Psoas muscle (tissue), 8 donors: ENCODE results near the gene C14orf39. TPM values are rescaled to one million over a fixed set of nuclear protein-coding genes. Genes with fewer than 3 reads are reported as not detected.
A peak's percentile ranks its signal among the peaks of the same experiment; 100 is the strongest.

Source experiments
- ATAC-seq, 4 donors: fragments of 200-7000 bp; cut with Tn5 transposase; one replicate each; pipeline ENCODE4 v1.9.1; 2020; ENCODE audit warnings: moderate library complexity in 3 of 4, mild to moderate bottlenecking in 2 of 4
- DNase-seq, 2 donors: peaks; one replicate each; pipeline ENCODE4 v3.0.0-alpha.2; 2020
- H3K27ac ChIP-seq: fragments of 200-600 bp; one replicate; pipeline ENCODE4 v1.8.0; 2022
- H3K27me3 ChIP-seq, 3 donors: fragments of 200-600 bp in 1 of 3; one replicate each; pipeline versions ENCODE4 v1.6.1 to v1.8.0; 2013 to 2022; ENCODE audit warnings: low read length in 2 of 3, mild to moderate bottlenecking in 2 of 3, moderate library complexity in 1 of 3; ENCODE audit not compliant: insufficient read depth in 3 of 3
- H3K36me3 ChIP-seq, 2 donors: fragments of 200-600 bp in 1 of 2; one replicate each; pipeline versions ENCODE4 v1.6.1 to v1.8.0; 2013 to 2022; ENCODE audit warnings: low read depth in 1 of 2, mild to moderate bottlenecking in 1 of 2, moderate library complexity in 1 of 2; ENCODE audit not compliant: insufficient read depth in 1 of 2
- H3K4me1 ChIP-seq: fragments of 200-600 bp; one replicate; pipeline ENCODE4 v1.8.0; 2022
- H3K4me3 ChIP-seq: fragments of 200-600 bp; one replicate; pipeline ENCODE4 v1.8.0; 2022; ENCODE audit warnings: mild to moderate bottlenecking
- H3K9me3 ChIP-seq: fragments of 200-600 bp; one replicate; pipeline ENCODE4 v1.8.0; 2022
- WGBS, 3 donors: extraction: QIAGEN DNeasy Blood & Tissue Kit; methylation state at CpG; one replicate each; pipeline versions ENCODE4 v1.1.6 to v1.1.7; 2013; 5-methylcytosine and 5-hydroxymethylcytosine counted together
- intact Hi-C, 2 donors: fragments of 100-400 bp; cut with DNase I; formaldehyde crosslinking; loops; one replicate each; pipeline versions ENCODE4 v1.11.0 to v1.14.2; 2022
- polyA plus RNA-seq, 3 donors: library from polyadenylated mRNA; stranded (reverse); fragments of 200-250 nt; gene quantifications; one replicate each; pipeline ENCODE4 v1.2.3, GENCODE V29; 2013
- total RNA-seq, 4 donors: library from RNA; stranded (reverse); fragmentation: NEBNext Ultra II Directional in 2 of 4; extraction: Animal tissue kit (Norgen Biotek cat#: 25700) in 2 of 4; gene quantifications; one replicate each; pipeline versions ENCODE4 v1.2.1 to v1.2.4, GENCODE V29; 2021 to 2023
- TF ChIP-seq, protein P1 (sequence below): fragments of 200-600 bp; IDR thresholded peaks from one replicate; pipeline ENCODE4 v1.8.0; 2022; ENCODE audit warnings: antibody characterized with exemption
- donor health status: healthy with polysubstance abuse.
- donor health status: DM: no; HTN: no; CAD: no; lungs with moderate emphysema.
- donor health status: Bipolar disorder and iron deficiency.
- donor health status: healthy.
- donor health status: DM: yes; HTN: yes; CAD: no.
- donor health status: DM: no; HTN: no; CAD: no.
- donor health status: DM: no; HTN: no; CAD: no.
- donor health status: DM: yes; HTN: yes; CAD: no.

C14orf39 gene
- total and polyA plus RNA-seq, 7 donors: 0.12 to 4.4 (median 1.9) TPM

DNA sequence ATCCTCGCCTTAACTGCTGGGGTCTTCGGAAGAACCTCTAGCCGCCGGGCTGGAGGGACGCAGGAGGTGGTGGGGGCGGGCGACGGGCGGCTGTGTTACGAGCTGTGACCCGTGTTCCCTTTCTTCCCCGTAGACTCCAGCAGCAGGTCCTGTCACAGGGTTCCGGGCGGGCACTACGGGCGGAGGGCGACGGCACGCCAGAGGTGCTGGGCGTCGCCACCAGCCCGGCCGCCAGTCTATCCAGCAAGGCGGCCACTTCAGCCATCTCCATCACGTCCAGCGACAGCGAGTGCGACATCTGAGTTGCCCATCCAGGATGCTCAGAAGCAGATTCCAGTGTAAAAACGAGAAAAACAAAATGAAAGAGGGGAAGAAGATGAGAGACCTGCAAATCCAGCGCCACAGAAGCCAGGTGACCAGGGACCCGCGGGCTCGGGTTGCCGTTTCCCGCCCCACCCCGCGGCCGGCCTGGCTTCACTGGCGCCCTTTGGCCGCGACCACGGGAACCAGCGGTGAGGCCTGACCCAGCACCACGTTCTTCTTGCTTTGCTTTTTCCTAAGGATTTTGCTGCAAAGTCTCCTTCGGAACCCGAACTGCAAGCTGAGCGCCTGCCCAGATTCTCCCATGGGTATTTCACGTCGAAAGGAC, 25.2 kb upstream of the C14orf39 start:
- intact Hi-C loops: no loop called here
- H3K4me1 ChIP-seq: peaks cover 3% of the 10 kb centered on the region
- no peak for ATAC-seq
- WGBS, 3 donors: 45 to 53% (median 50%) methylated on average over 47 to 49 of the region's 49 CpGs
- H3K9me3 ChIP-seq: no peaks in the 10 kb centered on the region
- DNase-seq: no peak
- no peaks in the 10 kb centered on the region for H3K36me3 ChIP-seq
- peaks cover 0 to 33% (median 9%) of the 10 kb centered on the region in 3 donors for H3K27me3 ChIP-seq
- TF ChIP-seq, protein P1, sequence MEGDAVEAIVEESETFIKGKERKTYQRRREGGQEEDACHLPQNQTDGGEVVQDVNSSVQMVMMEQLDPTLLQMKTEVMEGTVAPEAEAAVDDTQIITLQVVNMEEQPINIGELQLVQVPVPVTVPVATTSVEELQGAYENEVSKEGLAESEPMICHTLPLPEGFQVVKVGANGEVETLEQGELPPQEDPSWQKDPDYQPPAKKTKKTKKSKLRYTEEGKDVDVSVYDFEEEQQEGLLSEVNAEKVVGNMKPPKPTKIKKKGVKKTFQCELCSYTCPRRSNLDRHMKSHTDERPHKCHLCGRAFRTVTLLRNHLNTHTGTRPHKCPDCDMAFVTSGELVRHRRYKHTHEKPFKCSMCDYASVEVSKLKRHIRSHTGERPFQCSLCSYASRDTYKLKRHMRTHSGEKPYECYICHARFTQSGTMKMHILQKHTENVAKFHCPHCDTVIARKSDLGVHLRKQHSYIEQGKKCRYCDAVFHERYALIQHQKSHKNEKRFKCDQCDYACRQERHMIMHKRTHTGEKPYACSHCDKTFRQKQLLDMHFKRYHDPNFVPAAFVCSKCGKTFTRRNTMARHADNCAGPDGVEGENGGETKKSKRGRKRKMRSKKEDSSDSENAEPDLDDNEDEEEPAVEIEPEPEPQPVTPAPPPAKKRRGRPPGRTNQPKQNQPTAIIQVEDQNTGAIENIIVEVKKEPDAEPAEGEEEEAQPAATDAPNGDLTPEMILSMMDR: no peak
- no peak overlapping the region for H3K4me3 ChIP-seq
- no peak overlapping the region for H3K27ac ChIP-seq

DNA sequence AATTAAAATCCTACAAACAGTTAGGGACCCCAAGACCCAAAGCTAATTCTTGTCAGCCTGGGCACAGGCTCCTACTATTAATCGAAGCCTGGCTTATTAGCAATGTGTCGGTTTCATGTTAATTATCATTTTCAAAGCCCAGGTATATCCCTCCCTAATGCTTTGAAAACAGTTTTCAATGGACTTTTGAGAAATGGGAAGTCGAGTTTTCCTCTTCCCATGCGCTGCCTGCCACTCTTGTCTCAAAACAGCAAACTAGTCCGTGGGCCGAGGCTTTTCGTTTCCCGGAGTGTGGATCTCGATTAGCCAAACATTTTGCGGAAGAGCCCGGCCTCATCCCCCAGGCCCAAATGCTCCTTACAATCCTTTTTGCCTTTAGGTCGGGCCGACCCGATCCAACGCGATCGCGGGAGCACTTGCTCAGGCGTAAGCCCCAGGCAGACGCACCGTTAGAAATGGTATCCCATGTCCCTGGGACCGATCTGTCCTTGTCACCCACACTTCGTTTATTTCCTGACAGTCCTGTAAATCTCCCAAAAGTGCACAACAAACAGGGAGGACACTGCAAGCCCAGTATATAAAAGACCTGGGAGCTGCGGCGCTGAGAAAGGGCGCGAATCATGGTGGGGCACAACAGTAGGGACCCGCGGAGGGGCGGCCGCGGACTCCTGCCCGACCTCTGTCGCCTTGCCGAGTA, 24.5 kb upstream of the C14orf39 start:
- WGBS, 3 donors: 50 to 62% (median 56%) methylated on average over 34 to 35 of the region's 35 CpGs
- DNase-seq (no peak), ATAC-seq (no peak)
- Histone ChIP-seq H3K9me3 (no peaks in the 10 kb centered on the region), H3K27ac (no peak overlapping the region), H3K36me3 (no peaks in the 10 kb centered on the region), H3K4me1 (peaks cover 3% of the 10 kb centered on the region), H3K27me3 (peaks cover 0 to 31% (median 8%) of the 10 kb centered on the region in 3 donors), H3K4me3 (no peak overlapping the region)
- TF ChIP-seq, protein P1: no peak
- intact Hi-C loops: no loop called here

GRCh38 chr14:60509438-60510253, 23.8 kb upstream of the C14orf39 start:
- TF ChIP-seq, protein P1: no peak
- Histone ChIP-seq H3K4me3 (peak overlapping the region; percentile 67), H3K27ac (no peak overlapping the region), H3K27me3 (peaks cover 0 to 31% (median 8%) of the 10 kb centered on the region in 3 donors), H3K36me3 (no peaks in the 10 kb centered on the region), H3K4me1 (peaks cover 3% of the 10 kb centered on the region), H3K9me3 (no peaks in the 10 kb centered on the region)
- DNase-seq: peak in 1 of 2 donors; percentile 38
- 31 to 36% (median 36%) methylated on average over 58 of the region's 58 CpGs for WGBS, 3 donors
- intact Hi-C loops: no loop called here
- ATAC-seq: peak in 2 of 4 donors; percentile 38 to 58

- H3K36me3 ChIP-seq: no peaks in the 10 kb centered on the region
- no peak within 1 kb of the TSS for H3K27ac ChIP-seq
- ATAC-seq (peak; percentile 81 to 94 (median 86)), DNase-seq (peak; percentile 39 to 69)
- 3 to 16% (median 8%) methylated on average over 39 to 55 of the region's 55 CpGs for WGBS, 3 donors
- peak within 1 kb of the TSS; percentile 67 for H3K4me3 ChIP-seq
- no peaks in the 10 kb centered on the region for H3K9me3 ChIP-seq
- H3K4me1 ChIP-seq: peaks cover 3% of the 10 kb centered on the region
- H3K27me3 ChIP-seq: peaks cover 0 to 31% (median 8%) of the 10 kb centered on the region in 3 donors
- TF ChIP-seq, protein P1: no peak
- intact Hi-C loops: no loop called here
Measured at GRCh38 chr14:60508707-60509437, 23.0 kb upstream of the C14orf39 start, which contains the start of gene SIX6. Gene SIX6 (plus strand): TSS chr14:60509146. CDS start chr14:60509399, 253 bp downstream.
